GM18951 (cell line): ENCODE results near the gene EXO1.

ENCODE experiments used
- POLR2A ChIP-seq: IDR thresholded peaks from 4 replicates; pipeline ENCODE4 v1.6.1; 2011; ENCODE audit warnings: mild to moderate bottlenecking; ENCODE audit not compliant: insufficient read length, insufficient read depth; ENCODE audit errors: extremely low read depth
- in situ Hi-C: fragments of 300-500 bp; cut with MboI; formaldehyde crosslinking; loops from one replicate; pipeline ENCODE4 v1.12.0; 2022; ENCODE audit warnings: low sequenced_read_pairs, mixed read lengths, inconsistent platforms; ENCODE audit not compliant: unreplicated experiment

EXO1 gene

DNA sequence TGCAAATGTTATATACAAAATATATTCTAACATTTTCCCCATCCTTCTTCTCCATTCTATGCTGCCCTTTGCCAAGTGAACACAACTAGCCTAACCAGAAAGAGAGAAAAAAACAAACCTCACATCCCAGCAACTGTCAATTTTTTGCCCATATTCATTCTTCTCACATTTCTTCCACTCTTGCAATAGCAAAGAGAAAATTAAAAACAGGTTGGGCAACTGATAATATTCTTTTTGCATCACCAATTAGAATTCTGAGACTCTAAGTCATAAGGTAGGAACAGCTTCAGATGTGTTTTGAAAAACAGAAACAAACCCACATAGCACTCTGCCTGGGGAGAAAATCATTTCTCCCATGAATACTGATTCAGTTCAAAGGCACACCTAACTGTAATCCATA, 25.2 kb upstream of the EXO1 start:
- no peak for TF ChIP-seq POLR2A
- in situ Hi-C loops, result no loop called here

DNA sequence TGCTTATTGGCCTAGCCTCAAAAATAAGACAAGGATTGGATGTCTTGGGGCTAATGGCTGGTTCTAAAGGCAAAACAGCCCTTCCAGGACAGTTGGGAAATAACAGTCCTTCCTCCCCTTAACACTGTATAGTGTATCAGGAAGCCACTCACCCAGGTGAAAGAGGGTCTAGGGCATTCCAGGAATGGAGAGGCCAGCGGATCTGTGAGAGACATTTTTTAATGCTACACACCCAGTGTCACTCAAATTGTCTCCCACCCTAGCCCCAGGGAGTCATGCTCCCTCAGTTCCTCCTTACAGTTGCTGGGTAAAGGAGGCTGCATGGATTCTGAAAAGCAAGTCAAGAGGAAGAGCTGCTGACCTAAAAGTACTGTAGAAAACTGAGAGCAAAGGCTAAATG, 24.1 kb upstream of the EXO1 start:
- TF ChIP-seq POLR2A, result no peak
- in situ Hi-C loops, result no loop called here

DNA sequence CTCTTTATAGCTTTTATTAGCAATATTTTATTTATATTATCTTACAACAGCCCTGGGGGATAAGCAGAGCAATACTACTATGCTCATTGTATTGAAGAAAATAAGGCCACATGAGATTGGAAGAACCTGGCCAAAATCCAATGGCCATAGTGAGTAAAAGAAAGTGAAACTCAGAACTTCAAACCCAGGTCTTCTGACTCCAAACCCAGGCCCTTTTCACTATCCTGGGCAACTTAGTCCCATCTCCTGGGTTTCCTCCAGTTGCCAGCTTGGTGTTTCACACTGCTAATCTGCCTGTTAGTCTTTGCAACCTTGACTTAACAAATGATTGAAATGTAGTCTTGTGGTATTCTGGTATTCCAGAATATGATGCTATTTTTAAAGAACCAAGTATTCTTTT, 22.4 kb upstream of the EXO1 start:
- in situ Hi-C loops, result loop anchor here (25.0 kb wide), 1 partner anchor 288 kb away; the partner anchor contains the start of gene KMO
- TF ChIP-seq POLR2A, result no peak

- in situ Hi-C loops, result loop anchor here (25.0 kb wide), 1 partner anchor 289 kb away; the partner anchor contains the start of gene KMO
These were observed 21.4 kb upstream of the EXO1 start for GRCh38 chr1:241826613-241827012.

DNA sequence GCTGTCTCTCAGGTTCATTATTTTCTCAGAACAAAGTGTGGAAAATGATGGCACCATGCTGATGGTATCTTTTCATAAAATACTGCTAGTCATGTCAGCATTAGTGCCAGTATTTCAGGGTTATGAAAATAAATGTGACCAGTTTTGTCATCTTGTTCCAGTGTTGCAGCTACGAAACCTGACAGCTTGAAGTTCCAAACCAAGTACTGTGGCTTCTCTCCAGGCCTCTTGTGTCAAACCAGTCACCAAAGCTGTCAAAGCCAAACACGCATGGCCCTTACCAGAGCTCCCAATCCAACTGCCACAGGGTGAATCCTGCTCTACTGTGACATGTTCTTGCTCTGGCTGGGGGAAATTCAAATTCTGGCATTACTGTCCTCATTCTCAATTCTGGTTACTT, 20.7 kb upstream of the EXO1 start:
- TF ChIP-seq POLR2A, result no peak
- in situ Hi-C loops, result loop anchor here (25.0 kb wide), 1 partner anchor 290 kb away; the partner anchor contains the start of gene KMO

GRCh38 chr1:241828463-241829021, 19.5 kb upstream of the EXO1 start:
- no peak for TF ChIP-seq POLR2A
- in situ Hi-C loops, result loop anchor here (25.0 kb wide), 1 partner anchor 291 kb away; the partner anchor contains the start of gene KMO

DNA sequence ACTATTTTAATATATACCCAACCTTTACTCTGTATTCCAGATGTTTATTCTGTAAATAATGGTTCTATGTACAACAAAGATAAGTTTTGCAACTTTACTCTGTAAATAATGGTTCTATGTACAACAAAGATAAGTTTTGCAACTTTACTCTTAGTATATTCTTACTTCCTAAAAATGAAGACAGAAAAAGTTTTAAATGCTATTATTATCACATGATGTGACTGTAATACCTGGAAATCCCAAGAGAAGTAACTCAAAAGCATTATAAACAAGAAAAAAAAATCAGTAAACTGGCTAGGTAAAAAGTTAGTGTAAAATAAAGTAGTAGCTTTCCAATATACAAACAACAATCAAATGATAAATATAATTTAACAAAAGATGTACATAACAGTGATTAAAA, 18.5 kb upstream of the EXO1 start:
- in situ Hi-C loops, result loop anchor here (25.0 kb wide), 1 partner anchor 292 kb away; the partner anchor contains the start of gene KMO
- no peak for TF ChIP-seq POLR2A

DNA sequence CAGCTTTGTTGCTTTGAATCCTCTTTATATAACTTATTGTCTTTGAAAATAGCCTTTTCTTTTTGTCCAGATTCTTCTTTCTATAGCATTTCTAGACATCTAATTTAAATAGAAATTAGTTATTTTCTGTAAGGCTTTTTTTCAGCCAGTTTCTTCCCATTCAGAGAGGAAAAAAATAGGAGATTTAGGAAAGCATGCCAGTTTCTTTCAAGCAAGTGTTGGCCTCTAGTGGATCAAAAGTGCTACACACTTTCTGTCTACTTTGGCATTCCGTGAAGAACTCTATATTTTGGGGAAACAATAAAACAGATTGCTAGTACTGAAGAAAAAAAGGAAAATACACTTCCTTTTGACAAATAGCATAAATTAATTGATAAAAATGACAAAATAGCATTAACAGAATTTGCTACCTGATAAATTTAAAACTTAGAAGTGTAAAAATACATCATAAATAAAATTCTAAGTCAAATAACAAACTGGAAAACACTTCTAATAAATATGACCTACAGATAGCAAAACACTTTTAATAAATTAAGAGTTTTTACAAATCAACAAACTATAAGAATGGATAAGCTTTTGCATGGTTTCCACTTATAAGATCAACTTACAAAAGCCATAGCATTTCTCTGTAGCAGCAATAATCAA, 13.1 kb upstream of the EXO1 start:
- no peak for TF ChIP-seq POLR2A
- in situ Hi-C loops, result loop anchor here (25.0 kb wide), 1 partner anchor 298 kb away; the partner anchor contains the start of gene KMO

DNA sequence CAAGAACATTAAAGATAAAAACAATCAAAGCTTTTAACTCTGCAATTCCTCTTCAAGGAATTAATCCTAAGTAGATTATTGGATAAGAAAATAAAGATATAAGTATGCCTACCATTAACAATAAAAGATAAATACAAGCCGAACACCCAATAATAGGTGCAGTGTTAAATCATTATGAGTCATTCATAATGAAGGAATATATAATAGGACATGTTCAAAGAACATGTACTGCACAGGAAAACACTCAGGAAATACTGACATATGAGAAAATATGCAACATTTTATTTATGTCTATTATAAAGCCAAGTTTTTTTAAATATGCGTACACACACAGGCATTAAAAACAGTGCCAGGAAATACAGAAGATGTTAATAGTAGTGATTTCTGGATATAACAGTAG, 11.1 kb upstream of the EXO1 start:
- in situ Hi-C loops, result loop anchor here (25.0 kb wide), 1 partner anchor 300 kb away; the partner anchor contains the start of gene KMO

DNA sequence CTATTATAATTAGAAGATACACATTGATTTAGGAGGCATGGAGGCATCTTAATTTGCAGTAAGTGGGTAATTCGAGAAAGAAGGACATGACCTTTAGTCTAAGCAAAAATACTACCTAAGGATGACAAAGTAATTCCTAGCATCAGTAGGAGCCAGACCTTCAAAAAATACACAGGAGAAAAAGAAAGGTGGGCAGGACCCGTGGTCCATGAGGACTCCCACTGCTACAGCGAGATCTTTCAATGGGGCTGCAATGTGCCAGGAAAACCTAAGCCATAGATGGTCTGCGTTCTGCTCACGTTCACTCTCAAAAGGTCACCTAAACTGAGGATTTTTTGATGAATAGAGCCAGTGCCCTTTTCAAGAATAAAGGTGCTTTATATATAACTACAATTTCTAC, 10.6 kb upstream of the EXO1 start:
- in situ Hi-C loops, result loop anchor here (25.0 kb wide), 1 partner anchor 300 kb away; the partner anchor contains the start of gene KMO
- no peak for TF ChIP-seq POLR2A

More for the DNA sequence above, 11.1 kb upstream of the EXO1 start:
- no peak for TF ChIP-seq POLR2A

GRCh38 chr1:241837901-241838300, 10.1 kb upstream of the EXO1 start:
- in situ Hi-C loops, result loop anchor here (25.0 kb wide), 1 partner anchor 301 kb away; the partner anchor contains the start of gene KMO
- TF ChIP-seq POLR2A, result no peak

- in situ Hi-C loops, result loop anchor here (25.0 kb wide), 1 partner anchor 302 kb away; the partner anchor contains the start of gene KMO
These were observed 9.1 kb upstream of the EXO1 start for GRCh38 chr1:241838897-241839296.

GRCh38 chr1:241839369-241839979, 8.5 kb upstream of the EXO1 start:
- no peak for TF ChIP-seq POLR2A
- in situ Hi-C loops, result loop anchor here (25.0 kb wide), 1 partner anchor 302 kb away; the partner anchor contains the start of gene KMO

More at GRCh38 chr1:241838897-241839296, 9.1 kb upstream of the EXO1 start:
- TF ChIP-seq POLR2A, result no peak
